ENCODE measurements around the gene TMEM108.

TMEM108 gene

GRCh38 chr3:133393691-133394474 lies 355.7 kb downstream of the TMEM108 start:
- no peak for DNase-seq

GRCh38 chr3:133394561-133395311 lies 356.5 kb downstream of the TMEM108 start:
- DNase-seq, result no peak

- no peak for DNase-seq
Observed at GRCh38 chr3:133396906-133397305, 358.7 kb downstream of the TMEM108 start.

GRCh38 chr3:133400006-133400515 lies 361.9 kb downstream of the TMEM108 start, which contains the start of gene BFSP2:
Gene BFSP2 (plus strand): TSS chr3:133400056. CDS start chr3:133400084, 28 bp downstream.
- DNase-seq, result no peak

- DNase-seq, result no peak
Observed at GRCh38 chr3:133401374-133402135, 363.4 kb downstream of the TMEM108 start.

- DNase-seq, result no peak
Observed at GRCh38 chr3:133404920-133405319, 366.7 kb downstream of the TMEM108 start.

- DNase-seq, result no peak
Observed at GRCh38 chr3:133408366-133408765, 370.2 kb downstream of the TMEM108 start.

- no peak for DNase-seq
Observed at GRCh38 chr3:133408961-133409360, 370.8 kb downstream of the TMEM108 start.

- DNase-seq, result no peak
Observed at GRCh38 chr3:133410191-133410892, 372.2 kb downstream of the TMEM108 start.

GRCh38 chr3:133412183-133413132 lies 374.3 kb downstream of the TMEM108 start:
- DNase-seq, result no peak

- no peak for DNase-seq
Observed at GRCh38 chr3:133413161-133414020, 375.2 kb downstream of the TMEM108 start.

- DNase-seq, result no peak
Observed at GRCh38 chr3:133414021-133414392, 375.8 kb downstream of the TMEM108 start.

- no peak for DNase-seq
Observed at GRCh38 chr3:133418361-133418760, 380.2 kb downstream of the TMEM108 start.

GRCh38 chr3:133419151-133419909 lies 381.1 kb downstream of the TMEM108 start:
- no peak for DNase-seq

- DNase-seq, result no peak
Observed at GRCh38 chr3:133424937-133425869, 387.0 kb downstream of the TMEM108 start.

GRCh38 chr3:133425898-133426297 lies 387.7 kb downstream of the TMEM108 start:
- no peak for DNase-seq

- no peak for DNase-seq
Observed at GRCh38 chr3:133426721-133427120, 388.5 kb downstream of the TMEM108 start.

GRCh38 chr3:133428552-133428951 lies 390.4 kb downstream of the TMEM108 start:
- DNase-seq, result no peak

All from AML-193 (cell line).